ENCODE data around the gene NRP1. TPM values are rescaled to one million over a fixed set of nuclear protein-coding genes. Genes with fewer than 3 reads are reported as not detected.

The NRP1 gene
- total RNA-seq, 1 donor from 2014 or later = 91.9 TPM

GRCh38 chr10:33204031-33204430 lies 130.4 kb downstream of the NRP1 start:
- DNase-seq = no peak

GRCh38 chr10:33201971-33202370 lies 132.5 kb downstream of the NRP1 start:
- DNase-seq = no peak

GRCh38 chr10:33201056-33201780 lies 133.2 kb downstream of the NRP1 start:
- DNase-seq = no peak

- DNase-seq = no peak
Observed at GRCh38 chr10:33199731-33200232, 134.7 kb downstream of the NRP1 start.

- no peak for DNase-seq
Observed at GRCh38 chr10:33198610-33199009, 135.9 kb downstream of the NRP1 start.

- DNase-seq = no peak
Observed at GRCh38 chr10:33196710-33197491, 137.6 kb downstream of the NRP1 start.

- DNase-seq = no peak
Observed at GRCh38 chr10:33196377-33196706, 138.1 kb downstream of the NRP1 start.

- DNase-seq = no peak
Observed at GRCh38 chr10:33195608-33196376, 138.7 kb downstream of the NRP1 start.

GRCh38 chr10:33193701-33194521 lies 140.6 kb downstream of the NRP1 start:
- DNase-seq = no peak

GRCh38 chr10:33193057-33193700 lies 141.3 kb downstream of the NRP1 start:
- DNase-seq = peak; percentile 54

- no peak for DNase-seq
Observed at GRCh38 chr10:33192190-33192589, 142.3 kb downstream of the NRP1 start.

GRCh38 chr10:33190406-33190805 lies 144.1 kb downstream of the NRP1 start:
- DNase-seq = no peak

- no peak for DNase-seq
Observed at GRCh38 chr10:33189808-33190207, 144.7 kb downstream of the NRP1 start.

- DNase-seq = no peak
Observed at GRCh38 chr10:33189363-33189762, 145.1 kb downstream of the NRP1 start.

GRCh38 chr10:33187427-33187999 lies 147.0 kb downstream of the NRP1 start:
- DNase-seq = no peak

GRCh38 chr10:33186150-33186549 lies 148.3 kb downstream of the NRP1 start:
- DNase-seq = no peak

GRCh38 chr10:33183655-33184054 lies 150.8 kb downstream of the NRP1 start:
- no peak for DNase-seq

- DNase-seq = no peak
Observed at GRCh38 chr10:33180921-33181320, 153.5 kb downstream of the NRP1 start.

- DNase-seq = no peak
Observed at GRCh38 chr10:33180390-33180789, 154.1 kb downstream of the NRP1 start.

- DNase-seq = no peak
Observed at GRCh38 chr10:33179067-33179466, 155.4 kb downstream of the NRP1 start.

Measured in occipital lobe (tissue), 2 donors.